HG03469 (cell line): ENCODE data around the gene PNPLA3.
"Not testable (repeated sequence)": the region's sequence is repeated elsewhere in the genome, so short reads cannot be mapped to it uniquely, and the experiment has no call there.

Source experiments
- ATAC-seq: cut with Tn5 transposase; IDR thresholded peaks from one replicate; pipeline ENCODE4 v1.9.1; 2021; ENCODE audit warnings: mild to moderate bottlenecking, moderate library complexity, moderate number of reproducible peaks; ENCODE audit not compliant: unreplicated experiment

Gene PNPLA3

DNA sequence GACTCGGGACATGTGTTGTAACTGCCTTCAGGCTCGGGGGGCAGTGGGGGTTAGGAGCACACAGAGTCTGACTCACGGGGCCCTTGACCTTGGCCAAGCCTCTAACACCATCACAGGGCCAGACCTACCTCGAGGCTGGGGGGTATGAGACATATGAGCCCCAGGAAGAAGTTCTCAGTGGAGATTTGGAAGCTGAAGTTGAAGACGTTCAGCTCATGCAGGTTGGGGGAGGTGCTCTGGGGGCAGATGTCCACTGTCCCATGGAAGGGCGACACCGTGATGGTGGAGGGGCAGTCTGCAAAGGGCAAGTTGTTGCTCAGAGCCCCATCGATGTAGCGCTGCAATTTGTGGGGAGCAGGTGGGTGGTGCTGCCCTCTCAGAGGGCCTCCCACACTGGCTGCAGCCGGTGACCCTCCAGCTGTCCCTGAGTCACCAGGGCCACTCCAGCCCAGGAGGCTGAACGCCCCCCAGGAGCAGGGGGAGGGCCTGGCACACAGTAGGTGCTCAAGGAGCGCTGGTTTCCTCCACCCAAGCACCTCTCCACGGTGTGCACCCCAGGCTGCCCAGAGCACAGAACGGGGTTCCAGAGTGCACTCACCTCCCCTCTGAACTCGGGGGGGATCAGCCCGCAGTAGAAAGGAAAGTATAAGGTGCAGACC lies 34.3 kb upstream of the PNPLA3 start:
- ATAC-seq = no peak

DNA sequence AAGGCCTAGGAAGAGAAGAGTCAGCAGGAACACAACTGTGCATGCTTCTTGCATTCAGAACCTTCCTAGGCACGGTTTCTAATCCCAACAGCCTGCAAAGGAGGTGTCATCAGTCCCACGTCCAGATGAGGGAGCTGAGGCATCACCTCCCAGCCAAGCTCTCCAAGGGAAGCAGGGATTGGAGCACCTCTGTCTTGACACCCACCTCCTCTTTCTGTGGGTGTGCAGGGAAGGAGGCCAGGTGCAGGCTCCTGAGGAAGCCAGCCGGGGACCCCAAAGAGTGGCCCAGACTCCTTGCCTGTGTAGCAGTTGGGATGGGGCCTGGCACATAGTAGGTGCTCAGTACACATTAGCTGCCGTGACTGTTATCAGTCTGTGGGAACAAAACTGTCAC lies 33.7 kb upstream of the PNPLA3 start:
- no peak for ATAC-seq

DNA sequence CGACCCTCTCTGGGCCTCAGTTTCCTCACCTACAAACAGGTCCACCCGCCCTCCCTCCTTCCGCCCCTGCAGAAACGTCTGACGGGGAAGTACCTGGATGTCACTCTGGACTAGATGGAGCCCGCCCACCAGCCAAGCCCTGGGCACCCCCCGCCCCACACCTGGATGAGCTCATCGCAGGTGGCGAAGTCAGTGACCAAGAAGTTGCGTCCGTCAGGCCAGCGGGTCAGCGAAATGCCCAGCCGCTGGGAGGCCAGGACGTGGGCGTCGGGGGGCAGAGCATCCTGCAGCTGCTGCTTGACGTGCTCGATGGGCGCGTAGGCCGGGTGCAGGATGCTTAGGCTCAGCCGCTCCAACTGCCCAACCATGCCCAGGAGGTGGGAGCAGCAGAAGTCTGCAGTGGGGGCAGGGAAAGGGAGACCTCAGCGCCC lies 32.7 kb upstream of the PNPLA3 start:
- no peak for ATAC-seq

DNA sequence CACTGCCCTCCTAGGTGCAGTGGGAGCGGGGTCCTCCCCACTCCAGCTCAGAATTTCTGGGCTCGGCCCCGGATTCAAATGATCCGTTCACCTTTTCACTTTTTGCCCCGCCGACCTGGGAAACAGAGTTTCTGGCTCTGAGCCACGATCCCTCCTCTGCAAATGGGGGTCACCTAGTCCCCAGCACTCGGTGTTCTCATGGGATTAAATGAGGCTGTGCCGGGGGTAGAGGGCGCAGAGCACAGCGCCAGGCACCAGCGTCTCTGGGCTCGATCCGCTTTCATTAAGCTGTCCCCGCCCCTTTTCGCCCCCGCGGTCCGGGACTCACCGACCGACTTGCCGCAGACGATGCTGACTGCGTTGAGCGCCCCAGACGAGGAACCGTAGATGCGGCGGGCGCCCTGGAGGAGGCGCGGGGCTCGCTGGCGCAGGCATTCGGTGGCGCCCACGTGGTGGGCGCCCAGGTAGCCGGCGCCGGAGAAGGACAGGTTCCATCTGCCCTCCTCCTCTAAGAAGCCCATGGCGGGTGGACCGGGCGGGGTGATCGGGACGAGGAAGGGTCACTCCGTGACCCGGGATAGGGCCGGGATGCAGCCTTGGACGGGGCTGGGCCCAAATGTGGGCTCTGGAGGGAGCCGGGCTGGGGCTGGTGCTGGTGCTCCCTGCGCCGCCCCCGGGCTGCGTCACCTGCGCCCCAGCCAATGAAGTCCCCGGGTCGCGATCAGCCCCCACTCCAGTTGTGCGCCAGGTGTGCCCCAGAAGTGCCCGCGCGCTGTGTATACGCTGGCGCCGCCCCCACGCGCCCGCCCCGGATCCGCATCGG lies 32.0 kb upstream of the PNPLA3 start, which contains the start of gene PNPLA5:
PNPLA5 (minus strand) TSS at position 654 of the 823 bp plus-strand sequence; CDS start at position 521, 133 bp downstream.
- no peak for ATAC-seq

DNA sequence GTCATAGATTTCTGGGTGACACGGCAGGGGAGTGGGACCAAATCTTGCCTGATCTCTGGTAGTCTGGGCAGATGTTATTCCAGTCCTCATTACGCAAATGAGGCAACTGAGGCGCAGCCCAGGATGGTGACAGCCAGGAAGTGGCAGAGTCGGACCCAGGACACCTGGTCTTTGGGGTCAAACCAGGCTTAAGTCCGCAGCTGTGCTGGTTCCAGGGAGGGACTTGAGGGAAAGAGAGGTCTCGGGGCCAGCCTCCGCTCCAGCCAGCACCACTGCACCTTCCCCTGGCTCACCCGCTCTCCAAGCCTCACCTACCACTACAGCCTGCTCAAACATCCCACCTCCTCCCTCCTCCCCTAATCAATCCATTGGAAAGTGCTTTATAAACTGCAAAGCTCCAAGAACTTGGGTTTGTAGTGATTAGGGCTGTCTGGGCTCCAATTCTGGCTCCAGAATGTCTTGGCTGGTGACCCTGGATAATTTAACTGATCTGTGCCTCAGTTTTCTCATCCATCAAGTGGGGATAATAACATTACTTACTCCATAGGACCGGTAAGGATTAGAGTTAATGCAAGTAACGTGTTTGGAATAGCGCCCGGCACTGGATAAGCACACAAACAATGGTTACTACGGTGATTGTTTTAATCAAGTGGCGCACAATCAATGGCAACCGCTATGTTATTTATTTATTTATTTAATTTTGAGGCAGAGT lies 31.3 kb upstream of the PNPLA3 start:
- no peak for ATAC-seq

DNA sequence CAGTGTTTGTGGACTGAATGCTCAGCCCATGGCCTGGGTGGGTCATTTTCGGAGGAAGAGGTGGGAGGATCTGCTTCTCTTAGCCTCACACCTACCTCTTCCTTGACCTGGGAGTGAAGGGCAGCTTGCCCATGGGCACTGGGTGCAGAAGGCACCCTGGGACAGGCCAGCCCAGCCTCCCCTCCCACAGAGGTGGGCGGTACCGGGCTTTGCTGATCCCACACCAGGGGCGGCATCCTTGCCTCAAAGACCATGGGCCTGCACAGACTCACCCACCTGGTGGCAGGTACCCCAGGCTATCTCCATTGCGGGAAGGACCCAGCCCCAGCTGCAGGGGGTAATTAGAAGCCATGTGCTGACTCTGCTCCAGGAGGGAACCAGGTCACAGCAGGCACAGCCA lies 30.3 kb upstream of the PNPLA3 start:
- no peak for ATAC-seq

DNA sequence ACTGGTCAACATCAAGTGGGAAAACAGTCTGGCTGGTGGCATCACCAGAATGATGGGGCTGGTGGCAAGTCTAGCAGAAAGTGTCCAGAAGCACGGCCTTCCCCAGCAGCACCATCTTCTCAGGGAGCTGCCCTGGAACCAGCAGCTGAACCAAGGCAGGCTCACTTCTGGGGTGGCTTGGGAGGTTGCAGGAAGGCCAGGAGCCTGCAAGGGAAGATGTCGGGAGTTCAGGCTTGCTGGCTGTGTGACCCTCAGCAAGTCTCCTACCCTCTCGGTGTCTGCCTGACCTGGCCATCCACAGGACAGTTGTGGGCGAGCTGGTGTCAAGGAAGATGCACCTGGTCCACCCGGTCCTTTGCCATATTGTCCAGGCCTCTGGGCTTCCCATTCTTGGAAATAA lies 29.5 kb upstream of the PNPLA3 start:
- no peak for ATAC-seq

DNA sequence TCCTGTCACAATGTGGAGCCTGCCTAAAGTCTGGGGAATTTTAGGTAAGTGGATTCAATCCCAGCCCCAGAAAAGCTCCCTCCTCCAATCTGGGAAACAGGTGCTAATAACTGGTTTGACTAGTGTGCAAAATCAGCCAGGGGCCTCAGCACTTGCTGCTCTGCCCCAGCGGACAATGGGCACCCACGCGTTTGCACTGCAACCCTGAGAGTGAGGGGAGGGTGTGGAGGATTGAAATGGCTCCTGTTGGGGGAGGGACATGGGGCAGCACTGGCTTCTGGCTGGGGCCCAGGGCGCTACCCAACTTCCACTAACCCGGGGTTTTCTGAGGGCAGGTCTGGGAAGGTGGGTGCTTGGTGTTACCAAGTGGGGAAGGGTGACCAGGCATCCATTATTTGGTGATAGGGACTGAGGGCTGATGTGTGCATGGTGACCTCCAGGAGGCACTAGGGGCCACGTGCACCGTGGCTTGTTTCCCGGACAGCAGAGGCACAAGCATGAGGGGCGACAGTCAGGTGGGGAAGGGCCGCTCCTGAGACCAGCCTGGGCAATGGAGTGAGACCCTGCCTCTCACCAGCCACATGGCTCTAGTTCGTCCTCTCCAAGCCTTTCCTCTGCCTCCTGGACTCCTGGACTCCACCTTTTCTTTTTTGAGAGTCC lies 27.5 kb upstream of the PNPLA3 start:
- ATAC-seq = no peak

DNA sequence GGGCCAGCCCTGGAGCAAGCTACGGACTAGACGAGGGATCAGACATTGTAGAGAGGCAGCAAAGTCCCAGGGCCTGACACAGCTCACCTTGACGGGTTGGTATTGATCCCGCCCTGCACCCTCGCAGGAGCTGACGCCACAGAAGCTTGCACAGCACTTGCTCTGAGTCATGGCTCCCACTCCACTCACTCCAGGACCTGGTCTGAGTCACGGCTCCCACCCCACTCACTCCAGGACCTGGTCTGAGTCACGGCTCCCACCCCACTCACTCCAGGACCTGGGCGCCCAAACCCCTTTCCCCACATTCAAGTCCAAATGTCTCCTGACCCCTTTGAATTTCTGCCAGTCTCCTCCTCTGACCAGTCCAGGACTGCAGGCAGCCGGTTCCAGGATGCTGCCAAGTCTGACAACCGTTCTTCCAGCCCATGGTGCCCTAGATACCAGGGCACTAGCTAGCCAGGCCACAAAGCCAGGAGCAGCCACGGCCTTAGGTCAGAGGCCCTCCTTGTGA lies 25.8 kb upstream of the PNPLA3 start:
- no peak for ATAC-seq

DNA sequence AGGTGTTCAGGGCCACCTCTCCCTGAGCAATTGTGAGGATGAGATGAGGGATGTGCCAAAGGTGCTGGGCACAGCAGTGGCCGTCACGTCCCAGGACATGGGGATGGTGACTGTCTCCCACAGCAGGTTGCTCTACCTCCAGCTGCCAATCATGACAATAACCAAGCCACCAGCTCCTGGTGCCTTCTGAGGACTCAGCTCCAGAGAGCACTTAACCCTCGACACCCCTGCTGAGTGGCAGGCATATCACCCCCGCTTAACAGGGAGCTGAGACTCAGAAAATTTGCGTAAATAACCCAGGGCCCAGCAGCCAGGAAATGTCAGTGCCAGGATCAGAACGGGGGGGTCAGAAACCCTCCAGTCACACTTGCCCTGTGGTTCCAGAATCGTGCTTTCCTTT lies 23.4 kb upstream of the PNPLA3 start:
- ATAC-seq = no peak

DNA sequence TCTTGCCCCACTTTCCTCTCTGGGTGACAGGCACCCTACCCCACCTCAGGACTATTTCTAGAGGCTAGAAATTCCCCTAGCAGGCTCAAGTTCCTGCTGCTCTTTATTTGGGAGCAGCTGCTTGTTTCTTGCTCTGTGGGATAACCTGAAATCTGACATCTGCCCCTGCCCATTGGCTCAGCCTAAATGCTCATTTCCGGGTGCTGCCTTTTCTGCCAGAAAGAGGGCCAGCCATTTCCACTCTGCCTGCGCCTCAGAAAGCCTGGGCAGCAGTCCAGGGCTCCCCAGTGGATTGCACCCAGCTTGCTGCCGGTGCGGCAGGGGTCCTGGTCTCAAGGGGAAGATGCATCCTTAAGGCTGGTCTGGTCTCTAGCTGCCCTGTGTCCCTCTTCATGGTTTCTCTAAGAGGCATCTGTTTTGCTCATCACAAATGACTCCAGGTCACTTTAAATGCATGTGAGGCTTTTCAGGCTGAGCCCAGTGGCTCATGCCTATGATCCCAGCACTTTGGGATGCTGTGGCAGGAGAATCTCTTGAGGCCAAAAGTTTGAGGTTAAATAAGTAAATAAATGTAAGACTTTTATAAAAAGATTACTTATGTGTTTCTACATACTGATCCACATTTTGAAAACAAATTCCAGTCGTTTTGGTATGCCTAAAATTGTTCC lies 21.5 kb upstream of the PNPLA3 start:
- ATAC-seq = no peak

DNA sequence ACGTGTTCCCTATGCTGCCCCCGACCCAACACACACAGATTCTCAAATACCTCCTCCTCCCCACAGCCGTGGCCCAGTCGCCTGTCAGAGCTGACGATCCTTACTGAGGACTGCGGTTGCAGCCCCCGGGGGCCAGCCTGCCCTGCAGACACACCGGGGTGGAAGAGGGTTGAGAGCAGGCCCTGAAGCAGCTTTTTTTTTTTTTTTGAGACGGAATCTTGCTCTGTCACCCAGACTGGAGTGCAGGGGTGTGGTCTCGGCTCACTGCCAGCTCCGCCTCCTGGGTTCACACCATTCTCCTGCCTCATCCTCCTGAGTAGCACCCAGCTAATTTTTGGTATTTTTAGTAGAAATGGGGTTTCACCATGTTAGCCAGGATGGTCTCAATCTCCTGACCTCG lies 20.6 kb upstream of the PNPLA3 start:
- ATAC-seq = not testable (repeated sequence)

DNA sequence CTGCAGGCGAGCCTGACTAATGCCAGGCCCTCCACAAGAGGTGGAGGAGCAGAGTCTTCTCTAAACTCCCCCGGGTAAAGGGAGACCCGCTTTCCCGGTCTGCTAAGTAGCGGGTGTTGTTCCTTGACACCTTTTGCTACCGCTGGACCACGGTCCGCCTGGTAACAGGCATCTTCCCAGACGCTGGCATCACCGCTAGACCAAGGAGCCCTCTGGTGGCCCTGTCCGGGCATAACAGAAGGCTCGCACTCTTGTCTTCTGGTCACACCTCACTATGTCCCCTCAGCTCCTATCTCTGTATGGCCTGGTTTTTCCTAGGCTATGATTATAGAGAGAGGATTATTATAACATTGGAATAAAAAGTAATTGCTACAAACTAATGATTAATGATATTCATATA lies 19.2 kb upstream of the PNPLA3 start:
- ATAC-seq = not testable (repeated sequence)

DNA sequence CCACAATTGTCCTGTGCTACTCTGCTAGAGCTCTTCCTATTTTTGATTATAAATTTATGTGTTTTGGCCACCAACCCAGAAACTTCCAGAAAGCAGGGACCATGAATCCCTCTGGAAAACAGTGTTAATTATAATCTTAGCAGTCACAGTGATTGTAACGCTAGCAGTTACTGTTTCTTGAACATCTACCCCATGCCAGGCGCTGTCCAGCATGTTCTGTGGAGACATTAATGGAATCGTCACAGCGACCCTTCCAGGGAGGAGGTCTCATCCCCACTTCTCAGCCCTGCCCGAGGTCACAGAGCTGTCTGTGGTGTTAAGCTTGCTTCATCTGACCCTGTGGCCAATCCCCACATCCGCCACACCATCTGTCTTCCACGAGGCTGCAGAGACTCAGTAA lies 17.9 kb upstream of the PNPLA3 start:
- ATAC-seq = no peak

DNA sequence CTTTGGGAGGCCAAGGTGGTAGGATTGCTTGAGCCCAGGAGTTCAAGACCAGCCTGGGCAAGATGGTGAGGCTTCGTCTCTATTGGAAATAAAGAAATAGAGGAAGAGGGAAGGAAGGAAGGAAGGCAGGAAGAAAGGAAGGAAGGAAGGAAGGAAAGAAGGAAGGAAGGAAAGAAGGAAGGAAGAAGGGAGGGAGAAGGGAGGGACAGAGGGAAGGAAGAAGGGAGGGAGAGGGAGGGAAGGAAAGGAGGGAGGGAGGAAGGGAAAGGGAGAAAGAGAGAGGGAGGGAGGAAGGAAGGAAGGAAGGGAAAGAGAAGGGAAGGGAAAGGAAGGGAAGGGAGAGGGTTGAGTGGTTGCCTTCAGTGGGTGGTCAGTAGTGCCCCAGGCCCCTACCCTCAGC lies 13.9 kb upstream of the PNPLA3 start:
- ATAC-seq = no peak

DNA sequence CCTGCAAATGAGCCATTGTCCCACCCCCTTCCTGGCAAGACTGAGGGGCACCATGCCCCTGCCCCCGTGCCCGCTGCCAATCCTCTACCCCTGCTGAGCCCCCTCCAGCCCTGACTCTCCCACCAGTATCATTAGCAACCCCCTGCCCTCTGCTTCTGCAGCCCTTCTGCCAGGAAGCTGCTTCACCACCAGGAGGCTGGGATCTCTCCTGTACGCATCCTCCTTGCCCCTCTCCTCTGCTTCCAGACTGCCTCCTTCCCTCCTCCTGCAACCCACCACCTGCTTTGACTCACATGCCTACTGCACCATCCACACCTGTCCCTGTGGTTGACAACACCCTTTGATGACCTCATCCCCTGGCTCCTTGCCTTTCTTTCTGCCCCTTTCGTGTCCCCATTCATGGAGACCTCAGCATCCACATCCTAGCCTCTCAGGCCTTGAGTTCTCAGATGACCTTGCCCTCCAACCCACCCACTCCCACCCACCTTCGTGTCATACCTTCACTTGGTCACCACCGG lies 13.4 kb upstream of the PNPLA3 start:
- no peak for ATAC-seq

DNA sequence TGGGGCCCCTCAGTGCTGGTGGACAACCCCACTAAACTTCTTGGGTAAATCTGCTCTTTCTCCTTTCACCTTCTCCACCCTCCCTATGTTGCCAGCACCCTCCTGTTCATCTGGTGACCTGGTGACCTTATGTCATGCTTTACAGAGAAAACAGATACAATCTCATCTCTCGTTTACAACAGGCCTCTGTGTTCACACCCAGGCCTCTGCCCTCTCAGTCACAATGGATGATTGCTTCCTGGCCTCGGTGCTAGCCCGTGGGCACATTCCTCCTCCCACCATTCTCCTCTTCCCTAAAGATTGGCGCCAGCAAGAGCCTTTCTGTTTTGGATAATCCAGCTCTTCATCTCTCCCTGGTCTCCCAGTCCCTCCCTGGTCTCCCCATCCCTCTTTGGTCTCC lies 12.3 kb upstream of the PNPLA3 start:
- ATAC-seq = no peak

DNA sequence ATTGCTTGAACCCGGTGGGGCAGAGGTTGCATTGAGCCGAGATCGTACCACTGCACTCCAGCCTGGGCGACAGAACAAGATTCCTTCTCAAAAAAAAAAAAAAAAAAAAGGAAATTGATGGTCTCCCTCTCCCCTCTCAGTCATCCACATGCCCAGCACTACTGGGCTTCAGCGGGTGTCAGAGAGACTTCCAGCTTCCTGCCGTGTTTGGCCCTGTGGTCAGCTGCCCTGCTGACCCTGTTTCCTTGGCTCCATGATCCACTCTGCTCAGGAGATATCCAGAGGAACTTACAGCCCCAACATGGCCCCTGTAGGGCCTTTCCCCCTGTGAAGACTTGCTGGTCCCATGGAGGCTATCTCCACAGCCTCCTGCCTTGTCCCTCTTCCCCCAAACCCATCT lies 6.1 kb upstream of the PNPLA3 start:
- no peak for ATAC-seq

DNA sequence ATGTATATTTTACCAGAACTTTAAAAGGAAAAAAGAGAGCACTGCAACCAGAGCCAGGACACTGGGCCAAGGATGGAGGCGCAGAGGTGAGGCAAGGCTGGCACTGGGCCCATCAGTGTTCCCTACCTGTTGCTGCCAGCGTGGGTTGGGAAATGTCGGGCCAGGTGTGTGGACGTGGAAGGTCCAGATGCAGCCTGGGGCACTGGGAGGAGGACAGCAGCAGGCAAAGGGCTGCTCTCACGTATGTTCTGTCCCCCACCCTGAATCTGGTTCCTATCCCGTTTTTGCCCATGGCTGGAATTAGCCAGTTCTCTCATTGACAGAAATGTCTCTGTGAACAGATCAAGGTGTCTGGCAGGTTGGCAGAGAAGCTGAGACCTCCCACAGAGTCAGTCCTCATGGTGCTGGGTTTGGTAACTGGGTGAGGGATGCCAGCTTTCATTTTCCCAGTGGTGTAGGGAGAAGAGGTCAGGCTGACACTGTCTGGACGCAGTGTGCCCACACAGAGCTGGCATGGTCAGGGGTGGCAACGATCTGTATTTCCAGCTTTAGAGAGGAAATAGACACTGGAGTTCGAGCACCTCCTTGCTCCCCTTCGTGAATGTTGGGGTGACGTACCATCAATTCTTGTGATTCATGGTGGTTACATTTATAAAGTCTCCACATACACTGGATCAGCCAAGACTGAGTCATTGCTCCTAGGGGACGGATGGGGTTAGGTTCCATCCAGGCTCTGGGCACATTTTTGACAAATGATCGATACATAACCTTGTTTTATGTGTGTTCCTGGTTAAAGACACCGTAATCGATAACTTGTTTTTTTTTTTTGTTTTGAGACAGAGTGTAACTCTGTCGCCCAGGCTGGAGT lies 4.3 kb upstream of the PNPLA3 start:
- ATAC-seq = no peak
